ENCODE measurements around the gene SLC35F4.
"Not testable (repeated sequence)": the region's sequence is repeated elsewhere in the genome, so short reads cannot be mapped to it uniquely, and the experiment has no call there.

The SLC35F4 gene

DNA sequence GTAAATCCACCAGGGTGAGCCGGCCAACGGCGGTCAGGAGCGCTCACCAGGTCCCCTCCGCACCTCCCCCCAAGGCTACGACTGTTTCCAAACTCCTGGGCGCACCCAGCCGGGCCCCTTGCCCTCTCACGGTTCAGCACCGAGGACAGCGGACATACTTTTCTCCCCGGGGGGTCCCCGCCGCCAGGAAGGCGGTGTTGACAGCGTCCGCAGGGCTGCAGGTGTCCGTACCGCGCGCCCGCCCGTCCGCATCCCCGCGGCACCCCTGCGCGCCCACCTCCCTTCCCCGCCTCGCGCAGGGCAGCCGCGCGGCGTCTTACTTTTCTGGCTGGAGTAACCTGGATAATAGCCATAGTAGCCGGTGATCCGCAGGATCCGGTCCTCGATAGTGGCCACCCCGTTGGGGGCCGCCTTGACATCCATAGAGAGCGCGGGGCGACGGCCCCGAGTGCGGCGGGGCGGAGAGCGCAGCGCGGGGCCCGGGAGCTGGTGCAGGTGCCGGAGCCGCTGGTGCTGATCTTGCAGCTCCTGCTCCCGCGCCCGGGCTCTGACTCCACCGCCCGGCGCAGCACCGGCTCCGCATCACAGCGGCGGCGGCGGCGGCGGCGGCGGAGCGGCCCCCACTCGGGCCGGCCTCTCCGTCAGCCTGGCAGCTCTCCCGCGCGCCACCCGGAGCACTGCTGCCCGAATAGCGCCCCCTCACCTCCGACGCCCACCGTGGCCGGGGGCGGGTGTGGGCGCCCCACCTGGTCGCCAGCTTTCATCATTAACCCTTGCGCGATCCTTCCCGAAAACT is at the start of gene SLC35F4:
Gene SLC35F4, minus strand, starts transcription at position 690 of the 796 bp plus-strand sequence.
- DNase-seq (ENCODE audit: low spot score), result no peak

DNA sequence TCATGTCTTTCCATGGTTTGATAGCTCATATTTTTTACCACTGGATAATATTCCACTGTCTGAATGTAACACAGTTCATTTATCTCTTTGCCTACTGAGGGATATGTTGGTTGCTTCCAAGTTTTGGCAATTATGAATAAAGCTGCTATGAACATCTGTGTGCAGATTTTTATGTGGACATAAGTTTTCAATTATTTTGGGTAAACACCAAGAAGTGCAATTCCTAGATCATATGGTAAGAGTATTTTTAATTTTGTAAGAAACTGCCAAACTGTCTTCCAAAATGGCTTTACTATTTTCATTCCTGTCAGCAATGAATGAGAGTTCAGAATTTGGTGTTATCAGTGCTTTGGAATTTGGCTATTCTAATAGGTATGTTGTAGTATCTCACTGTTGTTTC is 43.7 kb upstream of the SLC35F4 start:
- DNase-seq (ENCODE audit: low spot score), result no peak

DNA sequence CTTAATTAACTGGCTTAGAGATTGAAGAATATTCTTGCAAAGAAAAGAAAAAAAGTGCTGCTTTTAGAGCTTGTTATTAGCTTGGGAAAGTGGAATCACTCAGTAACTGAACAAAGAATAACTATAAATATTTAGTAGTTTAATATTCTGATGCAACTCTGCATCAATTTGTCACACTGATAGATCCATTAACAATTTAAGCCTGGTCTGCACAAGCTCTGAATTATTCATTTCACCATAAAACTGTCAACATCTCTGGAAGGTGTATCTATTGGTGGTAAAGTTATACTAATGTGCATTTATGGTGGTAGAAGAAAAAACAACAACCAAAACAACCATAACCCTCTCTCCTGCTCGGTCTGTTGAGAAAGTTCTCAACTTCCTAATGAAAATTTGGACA is 38.1 kb upstream of the SLC35F4 start:
- no peak for DNase-seq (ENCODE audit: low spot score)

DNA sequence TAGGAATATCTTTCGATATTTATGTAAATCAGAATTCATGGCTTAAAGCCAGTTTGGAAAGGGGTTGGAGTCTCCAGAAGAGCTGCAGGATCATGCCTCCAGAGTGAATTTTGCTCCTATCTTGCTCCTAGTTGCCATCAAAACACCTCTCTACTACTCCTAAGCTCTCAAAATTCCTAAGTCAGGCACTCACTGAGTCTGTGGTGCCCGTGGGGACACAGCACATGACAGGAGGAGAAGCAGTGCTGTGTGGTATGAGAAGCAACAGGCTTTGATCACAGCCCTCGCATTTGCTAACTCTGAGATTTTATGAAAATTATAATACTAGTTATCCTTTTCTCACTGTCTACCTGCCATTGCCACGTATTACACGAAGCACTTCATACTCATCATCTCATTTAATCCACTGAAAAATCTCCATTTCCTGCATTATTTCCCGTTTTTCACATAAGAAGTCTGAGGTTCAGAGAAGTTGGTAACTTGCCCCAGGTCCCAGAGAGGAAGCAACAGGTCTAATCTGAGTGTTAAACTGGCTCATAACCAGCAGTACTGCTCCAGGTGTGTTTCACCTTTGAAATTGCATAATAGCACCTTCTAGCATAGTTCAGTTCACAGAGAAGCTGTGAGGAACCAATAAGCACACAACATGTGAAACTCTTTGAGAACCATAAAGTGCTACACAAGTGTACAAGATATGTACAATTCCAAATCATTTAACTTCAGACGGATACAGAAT is 33.1 kb upstream of the SLC35F4 start:
- DNase-seq (ENCODE audit: low spot score), result no peak

DNA sequence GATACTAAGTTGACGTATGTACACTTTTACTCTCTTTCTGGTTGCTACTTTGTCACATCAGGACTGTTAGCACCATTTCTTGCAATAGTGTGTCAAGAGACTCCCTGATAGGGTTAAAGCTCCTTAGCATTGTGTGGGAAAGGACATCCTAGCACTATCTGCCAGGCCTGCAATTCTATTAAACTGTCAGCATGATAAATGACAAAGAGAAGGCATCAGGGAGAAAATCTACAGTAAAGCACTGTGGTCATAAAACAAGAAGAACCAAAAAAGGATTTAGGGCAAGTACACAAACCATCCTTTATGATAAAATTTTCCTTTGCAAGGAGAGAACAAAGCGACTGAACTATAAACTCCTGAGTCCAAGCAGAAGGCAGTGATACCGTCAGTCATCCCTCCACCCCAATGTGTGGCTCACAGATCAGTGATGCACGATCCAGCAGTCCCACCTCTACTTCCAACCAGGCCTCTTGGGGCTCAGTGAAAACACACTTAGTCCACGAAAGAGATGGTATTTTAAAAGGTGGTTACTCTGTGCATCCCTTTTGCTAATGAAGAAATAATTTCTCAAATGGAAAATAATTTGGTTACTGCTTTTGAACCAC is 31.4 kb upstream of the SLC35F4 start:
- DNase-seq (ENCODE audit: low spot score), result no peak

DNA sequence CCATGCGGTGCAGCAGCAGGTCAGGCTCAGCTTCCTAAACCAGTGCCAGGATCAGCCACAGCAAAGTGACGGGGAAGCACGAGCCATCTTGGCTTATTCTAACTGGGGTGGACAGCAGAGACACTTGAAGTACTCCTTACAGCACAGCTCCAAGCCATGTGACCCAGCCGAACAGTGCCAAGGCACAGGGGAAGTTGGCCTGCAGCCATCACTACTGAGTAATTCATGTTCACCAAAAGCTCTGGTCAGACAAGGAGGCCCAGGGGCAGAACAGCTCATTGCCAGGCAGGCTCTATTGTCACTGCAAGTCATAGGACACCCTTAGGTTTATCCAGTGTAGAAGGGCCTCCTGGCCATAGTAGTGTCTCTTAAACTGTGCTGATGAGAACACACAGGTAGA is 23.4 kb upstream of the SLC35F4 start:
- DNase-seq (ENCODE audit: low spot score), result no peak

DNA sequence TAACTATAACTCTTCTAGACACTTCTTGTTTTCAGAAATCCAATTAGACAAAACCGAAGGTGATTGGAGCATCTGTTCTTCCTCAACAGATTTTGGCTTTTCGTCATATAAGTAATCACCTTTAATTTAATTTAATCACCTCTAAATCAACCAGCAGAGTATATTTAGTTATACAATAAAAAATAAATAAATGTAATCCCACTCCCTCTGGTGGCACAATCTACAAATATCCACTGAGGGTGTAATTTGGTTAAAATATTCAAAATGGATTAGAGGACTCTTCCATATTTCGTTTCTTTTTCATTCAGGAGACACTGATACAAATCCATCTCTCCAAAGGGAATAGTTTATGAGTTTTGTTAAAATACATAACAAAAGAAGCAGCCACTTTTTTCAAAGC is 18.3 kb upstream of the SLC35F4 start:
- no peak for DNase-seq (ENCODE audit: low spot score)

DNA sequence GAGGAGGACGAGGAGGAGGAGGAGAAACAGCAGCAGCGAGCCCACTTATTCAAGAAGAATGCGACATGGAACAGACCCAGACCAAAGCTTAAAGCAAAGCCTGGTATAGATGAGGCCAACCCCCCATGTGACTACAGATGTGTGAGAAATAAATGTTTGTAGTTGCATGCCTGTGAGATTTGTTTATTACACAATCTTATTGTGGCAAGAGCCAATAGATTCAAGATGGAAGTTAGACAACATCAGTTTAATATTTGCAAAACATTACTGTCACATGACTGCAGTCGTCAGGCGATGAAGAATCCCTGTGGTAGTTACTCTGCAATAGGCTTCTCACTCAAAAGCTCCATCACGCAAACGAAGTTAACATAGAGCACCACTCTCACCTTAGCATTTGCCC is 17.2 kb upstream of the SLC35F4 start:
- DNase-seq (ENCODE audit: low spot score), result no peak

DNA sequence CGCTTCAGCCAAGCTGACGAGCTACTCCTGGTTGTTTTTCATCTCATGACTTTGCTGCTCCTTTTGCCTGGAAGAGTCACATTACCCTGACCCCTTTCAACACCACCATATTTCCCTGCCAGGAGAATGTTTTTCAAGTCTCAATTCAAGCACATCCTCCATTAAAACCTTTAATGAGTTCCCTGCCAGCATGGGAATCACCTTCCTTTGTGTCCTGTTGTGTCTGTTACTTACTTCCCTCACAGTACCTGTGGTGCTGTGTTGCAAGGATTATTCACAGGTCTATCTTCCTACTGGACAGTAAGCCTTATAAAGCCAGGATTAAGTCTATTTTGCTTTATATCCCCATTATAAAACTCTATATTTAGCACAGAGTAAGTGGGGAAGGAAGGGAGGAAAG is 13.6 kb upstream of the SLC35F4 start:
- DNase-seq (ENCODE audit: low spot score), result no peak

DNA sequence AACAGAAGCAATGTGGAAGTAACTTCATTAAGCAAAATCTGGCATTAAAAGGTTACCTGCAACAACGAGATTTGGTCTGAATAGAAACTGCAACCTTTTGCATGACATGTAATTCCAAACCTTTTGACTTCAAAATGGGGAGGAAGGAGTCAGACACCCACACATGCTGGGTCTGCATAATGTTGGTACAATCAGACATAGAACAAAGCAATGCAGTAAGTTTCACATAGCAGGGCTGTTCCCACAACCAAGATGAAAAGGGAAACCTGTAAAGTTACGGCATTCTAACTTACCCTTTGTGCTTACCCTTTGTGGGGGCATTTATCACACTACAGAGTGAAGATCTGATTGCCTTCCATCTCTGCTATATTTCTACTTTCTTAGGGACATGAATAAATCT is 10.1 kb upstream of the SLC35F4 start:
- no peak for DNase-seq (ENCODE audit: low spot score)

DNA sequence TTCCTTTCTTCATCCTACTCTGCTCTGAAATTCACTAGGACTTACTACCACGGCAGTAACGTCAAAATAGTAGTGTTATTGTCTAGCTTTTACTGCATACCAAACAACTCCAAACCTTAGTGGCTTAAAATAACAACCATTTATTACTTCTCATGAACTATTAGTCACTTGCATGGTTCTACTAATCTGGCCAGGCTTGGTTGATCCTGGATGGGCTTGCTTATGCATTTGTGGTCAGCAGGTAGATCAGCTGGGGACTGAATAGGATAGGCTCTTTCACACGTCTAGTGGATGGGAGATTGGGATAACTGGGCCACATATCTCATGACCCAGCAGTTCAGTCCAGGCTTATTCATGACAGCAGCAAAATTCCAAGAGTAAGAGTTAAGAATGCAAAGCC is 9.4 kb upstream of the SLC35F4 start:
- DNase-seq (ENCODE audit: low spot score), result no peak

DNA sequence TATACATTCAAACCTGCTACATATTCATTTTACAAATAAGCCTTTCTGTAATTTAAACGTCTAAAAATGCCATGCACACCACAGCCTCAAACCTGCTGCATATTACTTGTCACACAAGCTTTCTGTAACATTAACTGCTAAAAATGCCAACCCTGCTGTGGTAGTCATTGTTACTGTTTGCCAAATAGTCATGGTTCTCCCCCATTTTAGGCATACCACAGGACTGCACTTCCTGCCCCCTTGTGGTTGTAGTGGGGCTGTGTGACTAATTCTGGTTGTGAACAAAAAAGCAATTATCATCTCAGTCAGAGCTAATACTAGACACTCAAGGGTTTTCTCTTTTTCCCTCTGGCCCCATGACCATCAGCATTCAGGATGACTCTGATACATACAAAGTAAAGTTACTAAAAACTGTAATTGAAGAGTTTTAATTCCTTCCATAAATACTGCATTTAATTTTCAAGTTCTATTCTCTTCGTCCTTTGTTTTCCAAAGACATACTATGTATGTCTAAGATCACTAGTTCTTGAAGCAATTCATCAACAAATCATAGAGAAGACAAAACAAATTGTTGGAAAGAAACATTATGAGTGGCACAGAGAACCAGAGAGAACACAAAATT is 5.7 kb upstream of the SLC35F4 start:
- DNase-seq (ENCODE audit: low spot score), result peak; percentile 11

DNA sequence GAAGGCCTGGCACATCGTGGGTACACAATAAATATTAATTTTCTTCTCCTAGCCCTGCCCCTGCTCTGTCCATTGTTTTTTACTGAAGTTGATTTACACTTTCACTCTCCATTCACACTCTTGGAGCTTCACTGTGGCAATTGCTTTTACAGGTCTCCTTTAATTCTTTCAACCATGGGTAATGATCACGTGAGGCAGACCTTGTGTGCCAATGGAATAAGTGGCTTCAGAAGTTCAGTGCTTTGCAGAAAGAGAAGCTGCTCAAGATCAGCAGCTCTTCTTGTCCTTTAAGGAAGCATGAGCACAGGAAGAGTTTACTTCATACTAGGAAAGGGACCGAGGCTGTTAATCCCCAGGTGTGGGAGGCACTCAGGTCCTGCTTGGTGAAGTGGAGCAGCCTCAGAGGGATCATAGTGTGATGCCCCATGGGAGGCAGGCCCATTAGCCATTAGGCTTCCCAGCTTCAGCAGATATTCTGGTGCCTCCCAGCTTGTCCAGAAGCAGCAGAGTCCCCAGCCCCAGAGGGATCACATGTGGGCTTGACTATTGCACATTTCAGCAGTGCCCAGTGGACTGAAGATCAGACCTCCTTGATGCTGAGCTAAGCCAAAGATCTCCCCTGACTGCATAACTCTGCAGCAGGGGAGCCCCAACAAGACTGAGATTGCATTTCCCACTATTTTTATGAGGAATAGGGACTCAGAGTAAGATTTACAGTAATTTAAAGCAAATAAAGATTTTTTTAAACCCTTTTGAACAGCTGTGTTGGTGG is 5.0 kb upstream of the SLC35F4 start:
- no peak for DNase-seq (ENCODE audit: low spot score)

DNA sequence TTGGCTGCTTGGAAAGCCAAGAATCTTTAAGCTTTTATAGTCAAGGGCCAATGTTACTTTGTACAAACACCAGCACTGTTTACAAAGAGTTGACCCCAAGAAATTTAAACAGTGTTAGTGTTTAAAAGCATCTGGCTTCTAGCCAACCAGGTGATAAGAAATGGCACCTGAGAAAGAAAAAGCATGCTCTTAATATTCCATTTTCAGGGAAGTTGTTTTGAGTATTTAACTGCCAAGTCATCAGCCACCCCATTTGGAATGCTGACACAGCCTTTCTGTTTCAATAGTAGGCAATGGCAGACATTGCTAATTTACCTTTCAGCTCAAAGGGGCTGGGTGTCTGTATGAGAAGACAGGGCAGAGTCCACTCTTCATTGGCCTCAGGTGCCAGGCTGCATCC is 3.7 kb upstream of the SLC35F4 start:
- no peak for DNase-seq (ENCODE audit: low spot score)

DNA sequence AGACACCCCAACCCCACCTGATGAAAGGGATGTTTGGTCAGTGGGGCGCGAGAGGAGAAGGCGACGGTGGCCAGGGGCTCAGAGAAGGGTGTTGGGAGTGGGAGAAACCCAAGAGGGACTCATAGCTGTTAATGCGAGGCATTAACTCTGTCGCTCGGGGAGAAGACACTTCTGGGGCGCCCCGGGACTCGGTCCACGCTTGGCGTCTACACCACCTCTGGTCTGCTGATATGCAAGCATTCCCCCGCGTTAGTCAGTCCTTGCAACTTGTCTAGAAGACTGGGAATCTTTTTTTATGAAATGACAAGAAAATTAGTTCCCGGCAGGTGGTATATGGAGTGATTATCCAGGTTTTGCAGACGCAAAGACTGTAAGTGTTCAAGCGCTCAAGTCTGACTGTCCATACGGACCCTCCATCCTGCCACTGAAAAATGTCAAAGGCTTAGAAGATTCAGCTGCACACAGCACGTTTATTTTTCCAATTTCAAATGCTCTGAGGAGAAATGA is 360 bp upstream of the SLC35F4 start:
- no peak for DNase-seq (ENCODE audit: low spot score)

DNA sequence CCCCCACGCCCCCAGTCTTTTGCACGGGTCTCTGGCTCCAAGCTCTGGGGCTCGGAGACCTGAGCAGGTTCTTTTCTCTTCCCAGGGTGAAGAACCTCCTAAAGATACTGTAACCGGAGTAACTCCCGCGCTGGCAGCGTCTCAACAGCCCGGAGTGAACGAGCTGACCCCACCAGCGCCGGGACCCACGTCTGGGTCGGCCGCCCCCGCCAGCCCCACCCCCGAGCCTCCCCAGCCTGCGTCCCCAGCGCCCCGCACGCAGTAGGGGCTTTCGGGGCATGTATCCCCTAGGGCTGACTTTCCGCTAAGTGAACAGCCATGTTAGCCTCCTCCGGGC is 858 bp downstream of the SLC35F4 start:
- no peak for DNase-seq (ENCODE audit: low spot score)

DNA sequence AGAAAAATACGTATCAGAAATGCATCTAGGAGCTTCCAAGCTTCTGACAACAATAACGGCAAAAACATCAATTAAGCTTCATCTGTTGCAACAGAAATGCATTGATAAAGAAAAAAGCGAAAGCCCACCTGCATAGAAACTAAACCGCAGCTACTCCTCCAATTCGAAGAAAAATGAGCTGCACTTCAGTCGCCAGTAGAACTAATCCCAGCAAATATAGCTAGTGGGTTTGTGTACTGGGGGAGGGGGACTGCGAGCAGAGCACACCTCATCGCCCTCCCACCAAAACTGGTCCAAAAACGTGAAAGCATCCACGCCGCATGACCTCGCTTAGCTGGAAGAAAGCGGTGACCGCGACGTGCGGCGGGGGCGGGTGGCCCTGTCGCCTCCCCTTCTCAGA is 1.2 kb downstream of the SLC35F4 start:
- no peak for DNase-seq (ENCODE audit: low spot score)

DNA sequence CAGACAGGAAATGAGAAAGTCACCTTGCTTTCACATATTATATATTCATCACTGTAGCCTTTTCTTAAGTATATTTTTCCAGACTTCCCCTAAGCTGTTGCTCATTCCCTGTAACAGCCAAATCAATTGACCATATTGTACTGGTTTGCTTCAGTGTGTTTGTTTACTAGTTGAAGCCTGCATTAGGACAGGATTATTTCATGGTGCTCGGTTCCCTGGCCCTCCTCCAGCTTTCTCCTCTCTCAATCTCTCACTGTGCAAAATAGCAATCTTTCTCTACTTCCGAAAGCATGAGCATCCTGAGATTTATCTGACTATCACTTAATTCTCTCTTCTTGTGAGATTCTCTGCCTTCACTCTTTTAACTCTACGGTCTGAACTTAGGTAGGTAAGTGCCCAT is 2.4 kb downstream of the SLC35F4 start:
- DNase-seq (ENCODE audit: low spot score), result no peak

DNA sequence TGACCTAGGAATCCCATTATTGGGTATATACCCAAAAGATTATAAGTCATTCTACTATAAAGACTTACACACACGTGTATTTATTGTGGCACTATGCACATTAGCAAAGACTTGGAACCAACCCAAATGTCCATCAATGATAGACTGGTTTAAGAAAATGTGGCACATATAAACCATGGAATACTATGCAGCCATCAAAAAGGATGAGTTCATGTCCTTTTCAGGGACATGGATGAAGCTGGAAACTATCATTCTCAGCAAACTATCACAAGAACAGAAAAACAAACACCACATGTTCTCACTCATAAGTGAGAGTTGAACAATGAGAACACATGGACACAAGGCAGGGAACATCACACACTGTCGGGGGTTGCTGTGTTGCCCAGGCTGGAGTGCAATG is 10.2 kb downstream of the SLC35F4 start:
- DNase-seq (ENCODE audit: low spot score), result not testable (repeated sequence)

DNA sequence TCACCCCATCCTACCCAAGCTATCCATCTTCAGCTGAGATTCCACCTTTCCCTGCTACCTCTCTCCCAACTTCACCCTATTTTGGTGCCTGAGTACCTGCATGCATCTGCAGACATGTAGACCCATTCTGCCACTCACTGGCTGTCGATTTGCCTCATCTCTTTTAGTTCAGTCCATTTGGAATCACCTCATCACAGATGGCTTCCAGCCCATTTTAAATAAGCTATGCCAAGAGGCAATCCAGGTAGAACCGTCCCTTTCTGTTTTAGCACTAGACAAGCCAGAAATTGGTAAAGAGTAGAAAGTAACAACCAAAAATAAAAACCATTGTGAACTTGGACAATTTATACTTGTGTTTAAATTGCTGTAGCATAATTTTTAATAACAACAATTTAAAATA is 11.3 kb downstream of the SLC35F4 start:
- DNase-seq (ENCODE audit: low spot score), result no peak

DNA sequence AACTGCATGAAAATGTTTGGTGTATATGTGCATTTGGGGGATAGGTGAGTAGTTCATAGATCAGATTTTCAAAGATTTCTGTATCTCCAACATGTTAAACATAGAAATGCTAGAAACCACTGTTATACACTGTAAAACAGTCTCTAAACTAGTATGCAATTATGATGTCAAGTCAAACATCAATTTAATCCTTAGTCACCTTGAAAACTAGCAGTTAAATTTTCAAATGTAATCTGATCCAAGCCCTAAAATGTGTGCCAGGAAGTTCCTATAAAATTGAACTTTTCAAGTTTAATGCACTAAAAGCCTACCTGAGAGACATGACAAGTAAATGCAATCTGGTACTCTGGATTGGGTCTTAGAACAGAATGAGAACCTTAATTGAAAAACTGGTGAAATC is 14.5 kb downstream of the SLC35F4 start:
- DNase-seq (ENCODE audit: low spot score), result no peak

DNA sequence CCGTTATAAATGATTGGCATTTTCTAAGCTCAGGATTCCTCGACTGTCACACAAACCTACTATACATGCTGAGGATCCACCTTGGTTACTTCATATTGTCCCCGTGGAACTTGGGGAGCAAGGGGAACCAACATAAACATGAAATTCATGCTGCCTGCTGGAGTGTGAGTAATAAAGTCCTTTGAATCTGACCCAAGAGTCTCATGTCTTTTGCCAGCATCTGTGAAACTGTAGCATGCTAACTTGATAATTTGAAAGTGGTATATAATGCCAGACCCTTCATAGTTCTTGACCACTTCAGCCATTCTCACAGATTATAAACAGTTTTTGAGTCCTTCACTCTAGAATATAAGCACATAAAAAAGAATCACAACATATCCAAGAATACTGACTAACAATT is 17.1 kb downstream of the SLC35F4 start:
- no peak for DNase-seq (ENCODE audit: low spot score)

All from hepatic stellate cell (primary cell).